GM18951 (cell line): ENCODE results near the gene HSPBP1.
"Not testable (repeated sequence)": the region's sequence is repeated elsewhere in the genome, so short reads cannot be mapped to it uniquely, and the experiment has no call there.

Experiments used
- POLR2A ChIP-seq: IDR thresholded peaks from 4 replicates; pipeline ENCODE4 v1.6.1; 2011; ENCODE audit warnings: mild to moderate bottlenecking; ENCODE audit not compliant: insufficient read length, insufficient read depth; ENCODE audit errors: extremely low read depth
- in situ Hi-C: fragments of 300-500 bp; cut with MboI; formaldehyde crosslinking; loops from one replicate; pipeline ENCODE4 v1.12.0; 2022; ENCODE audit warnings: low sequenced_read_pairs, mixed read lengths, inconsistent platforms; ENCODE audit not compliant: unreplicated experiment

Gene HSPBP1

DNA sequence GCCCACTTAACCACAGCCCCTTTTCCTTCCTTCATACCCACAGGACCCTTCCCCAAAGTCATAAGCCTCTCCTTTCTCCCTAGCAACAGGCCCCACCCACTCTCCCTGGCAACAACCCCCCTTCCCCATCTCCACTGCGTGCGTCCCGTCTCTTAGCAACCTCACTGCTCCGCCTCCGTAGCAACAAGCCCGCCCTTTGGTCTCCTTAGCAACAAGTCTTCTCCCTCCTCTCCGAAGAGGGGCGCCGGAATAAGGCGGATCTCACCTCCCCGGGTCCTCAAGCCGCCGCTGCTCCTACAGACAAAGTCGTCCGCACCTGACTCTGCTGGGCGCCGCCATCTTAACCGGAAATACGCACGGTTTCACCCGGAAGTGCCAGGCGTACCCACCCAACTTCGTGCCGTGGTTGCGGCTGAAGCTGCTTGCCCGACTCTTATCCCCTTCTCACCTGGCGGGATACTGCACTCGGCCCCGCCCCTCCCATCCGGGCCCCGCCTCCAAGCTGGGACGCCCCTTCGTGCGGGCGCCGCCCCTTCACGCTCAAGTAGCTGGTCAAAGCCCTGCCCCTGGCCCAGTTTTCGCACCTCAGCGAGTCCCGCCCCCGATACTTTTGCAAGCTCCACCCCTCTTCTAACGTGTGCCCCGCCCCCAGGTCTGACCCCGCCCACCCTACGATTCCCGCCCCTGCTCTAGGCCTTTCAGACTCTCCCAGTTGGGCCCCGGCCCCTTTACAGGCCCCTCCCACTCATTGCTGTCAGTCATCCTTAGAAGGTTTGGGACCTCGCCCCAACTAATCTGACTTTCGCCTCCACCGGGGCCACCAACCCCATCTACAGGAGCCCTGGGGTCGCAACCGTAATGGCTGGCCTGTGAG, at the start of gene HSPBP1:
HSPBP1 (minus strand) TSS at position 341 of the 874 bp plus-strand sequence. CDS start 502 bp downstream, outside the sequence.
- peak; percentile 66 for TF ChIP-seq POLR2A
- in situ Hi-C loops = no loop called here

- in situ Hi-C loops = not testable (repeated sequence)
Observed at GRCh38 chr19:55328774-55329318, 48.9 kb upstream of the HSPBP1 start.

DNA sequence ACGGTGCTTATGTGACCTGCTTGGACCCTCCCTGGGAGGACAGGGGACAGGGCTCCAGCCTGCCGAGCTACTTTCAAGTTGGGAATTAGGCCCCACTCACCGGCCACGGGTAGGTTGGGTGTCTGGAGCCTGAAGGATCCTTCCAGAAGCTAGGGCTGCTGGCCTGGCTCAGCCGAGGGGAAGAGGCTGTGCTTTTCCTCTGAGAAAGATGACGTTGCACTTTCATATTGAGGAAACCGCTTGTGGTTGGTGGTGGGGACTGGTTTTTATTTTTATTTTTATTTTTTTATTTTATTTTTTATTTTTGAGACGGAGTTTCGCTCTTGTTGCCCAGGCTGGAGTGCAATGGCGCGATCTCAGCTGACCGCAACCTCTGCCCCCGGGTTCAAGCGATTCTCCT, 45.3 kb upstream of the HSPBP1 start, which contains the start of gene TMEM150B:
TMEM150B (minus strand) TSS at position 170 of the 400 bp plus-strand sequence. CDS start 4,305 bp downstream, outside the sequence.
- in situ Hi-C loops = no loop called here

GRCh38 chr19:55324662-55325061, 44.8 kb upstream of the HSPBP1 start:
- in situ Hi-C loops = no loop called here
- no peak for TF ChIP-seq POLR2A

More for the DNA sequence above, 45.3 kb upstream of the HSPBP1 start, which contains the start of gene TMEM150B:
- no peak for TF ChIP-seq POLR2A

DNA sequence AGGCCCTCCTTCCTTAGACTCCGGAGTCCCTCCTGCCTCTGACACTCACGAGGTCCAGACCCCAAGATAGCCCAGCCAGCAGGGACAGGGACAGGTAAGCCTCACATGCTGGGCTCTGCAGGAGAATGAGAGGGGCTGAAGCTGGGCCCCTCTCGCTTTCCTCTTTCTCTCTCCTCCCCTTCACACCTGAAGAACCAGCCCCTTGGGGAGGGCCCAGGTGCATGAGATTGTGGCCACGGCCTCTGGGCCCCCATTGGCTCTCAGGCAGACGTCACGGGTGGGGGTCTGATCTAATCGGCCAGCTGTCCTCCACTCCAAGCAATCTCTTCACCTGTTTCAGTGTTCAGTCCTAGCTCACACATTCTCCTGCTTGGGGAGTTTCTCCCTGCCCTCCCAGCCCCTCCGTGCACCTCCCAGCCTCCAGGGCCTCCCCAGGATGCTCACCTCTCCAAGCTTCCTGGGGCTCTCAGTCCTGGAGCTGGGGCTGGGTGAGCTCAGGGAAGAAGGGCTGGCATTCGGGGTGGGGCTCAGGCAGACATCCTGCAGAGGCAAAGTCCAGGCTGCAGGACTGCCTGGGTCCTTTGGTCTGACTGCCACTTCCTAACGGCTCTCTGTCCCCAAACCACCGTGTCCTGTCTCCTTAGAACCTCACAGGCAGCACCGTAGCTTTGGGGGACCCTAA, 42.4 kb upstream of the HSPBP1 start:
- TF ChIP-seq POLR2A = no peak
- in situ Hi-C loops = no loop called here

- in situ Hi-C loops = no loop called here
- no peak for TF ChIP-seq POLR2A
Observed at GRCh38 chr19:55321466-55322137, 41.7 kb upstream of the HSPBP1 start.

DNA sequence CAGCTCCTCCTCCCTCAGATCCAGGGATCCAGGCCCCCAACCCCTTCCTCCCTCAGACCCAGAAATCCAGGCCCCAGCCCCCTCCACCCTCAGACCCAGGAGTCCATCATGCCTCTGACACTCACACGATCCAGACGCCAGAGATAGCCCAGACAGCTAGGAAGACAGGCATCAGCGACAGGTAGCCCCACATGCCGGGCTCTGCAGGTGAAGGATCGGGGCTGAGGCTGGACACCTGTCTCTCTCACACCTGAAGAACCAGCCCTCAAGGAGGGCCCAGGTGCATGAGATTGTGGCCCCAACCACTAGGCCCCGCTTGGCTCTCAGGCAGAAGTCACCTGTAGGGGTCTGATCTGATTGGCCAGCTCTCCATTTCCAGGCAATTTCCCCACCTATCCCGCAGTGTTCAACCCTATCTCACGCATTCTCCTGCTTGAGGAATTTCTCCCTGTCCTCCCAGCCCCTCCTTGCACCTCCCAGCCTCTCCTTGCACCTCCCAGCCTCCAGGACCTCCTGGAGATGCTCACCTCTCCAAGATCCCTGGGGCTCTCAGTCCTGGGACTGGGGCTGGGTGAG, 41.0 kb upstream of the HSPBP1 start:
- in situ Hi-C loops = no loop called here

GRCh38 chr19:55319785-55320184, 39.9 kb upstream of the HSPBP1 start:
- TF ChIP-seq POLR2A = no peak
- in situ Hi-C loops = no loop called here

More for the DNA sequence above, 41.0 kb upstream of the HSPBP1 start:
- TF ChIP-seq POLR2A = no peak

- no peak for TF ChIP-seq POLR2A
- in situ Hi-C loops = no loop called here
Observed at GRCh38 chr19:55316646-55317045, 36.7 kb upstream of the HSPBP1 start.

- TF ChIP-seq POLR2A = no peak
- in situ Hi-C loops = no loop called here
Observed at GRCh38 chr19:55315956-55316525, 36.1 kb upstream of the HSPBP1 start.

DNA sequence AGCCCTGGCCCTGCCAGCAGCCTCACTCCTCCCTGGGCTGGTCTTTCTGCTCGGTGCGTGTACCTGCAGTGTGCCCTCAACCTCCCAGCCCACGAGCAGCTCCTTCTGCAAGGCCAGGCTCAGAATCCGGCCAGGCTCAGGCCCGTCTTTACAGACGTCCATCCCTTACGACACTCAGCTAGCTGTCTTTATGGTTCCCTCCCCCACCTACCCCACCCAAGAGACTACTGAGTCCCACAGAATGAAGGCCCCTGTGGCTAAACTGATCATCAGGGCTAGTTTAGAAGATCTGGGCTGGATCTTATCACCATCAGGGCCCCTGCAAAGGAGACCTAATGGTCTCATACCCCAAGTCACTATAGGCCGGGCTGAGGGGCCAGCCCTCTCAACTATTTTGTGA, 34.5 kb upstream of the HSPBP1 start:
- in situ Hi-C loops = no loop called here
- TF ChIP-seq POLR2A = no peak
